ENCODE data around the gene ARHGDIA.
"Not testable (repeated sequence)": the region's sequence is repeated elsewhere in the genome, so short reads cannot be mapped to it uniquely, and the experiment has no call there.

Gene ARHGDIA

DNA sequence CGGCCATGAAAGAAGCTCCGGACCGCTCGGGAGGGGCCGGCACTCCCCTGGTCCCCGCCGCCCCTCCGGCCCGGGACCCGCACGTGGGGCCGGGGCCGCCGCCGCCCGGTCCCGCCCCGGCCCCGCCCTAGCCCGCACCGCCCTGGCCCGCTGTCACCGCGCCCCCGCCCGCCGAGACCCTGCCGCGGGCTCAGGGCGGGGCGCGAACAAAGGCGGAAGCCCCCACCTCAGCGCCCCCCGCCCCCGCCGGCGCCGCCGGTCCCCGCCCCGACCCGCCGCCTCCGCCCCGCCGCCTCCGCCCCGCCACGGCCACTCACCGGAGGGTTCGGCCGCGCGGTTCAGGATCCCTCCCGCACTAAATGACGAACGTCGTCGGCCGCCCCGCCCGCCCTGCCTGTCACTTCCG, at the start of gene ARHGDIA:
TSS of gene ARHGDIA (minus strand) at position 357 of the 406 bp plus-strand sequence. CDS start 1,407 bp downstream, outside the sequence.
- DNase-seq (ENCODE audit: low read depth), result no peak

DNA sequence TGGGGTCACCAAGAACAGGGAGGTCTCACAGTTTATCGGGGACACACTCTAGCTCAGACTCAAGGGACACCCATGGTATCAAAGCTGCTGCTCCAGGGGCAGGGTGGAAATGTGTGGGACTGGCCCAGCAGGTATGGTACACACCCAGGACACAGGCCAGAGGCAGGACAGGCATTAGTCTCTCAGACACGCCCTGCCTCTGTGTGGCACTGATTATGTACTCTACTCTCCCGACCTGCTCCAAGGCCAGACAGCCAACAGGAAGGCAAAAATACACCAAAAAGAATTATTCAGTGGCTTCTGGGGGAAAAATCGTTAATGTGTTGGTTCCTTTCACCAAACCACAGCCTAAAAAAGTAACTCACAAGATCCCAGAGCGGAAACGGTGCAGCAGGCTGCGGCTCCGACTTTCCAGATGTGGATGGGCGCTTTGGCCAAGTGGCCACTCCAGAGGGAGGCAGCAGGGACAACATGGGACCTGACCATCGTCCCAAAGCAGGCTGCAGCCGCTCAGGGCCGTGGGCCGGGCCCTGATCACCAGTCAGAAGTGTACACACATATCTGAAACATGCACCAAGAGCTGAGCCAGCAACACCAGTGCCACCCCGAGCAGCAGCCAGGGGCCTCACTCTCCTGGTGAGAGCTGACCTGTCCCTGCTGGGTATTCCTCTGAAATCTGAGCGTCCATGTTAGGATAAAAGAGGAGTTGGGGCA, 47.9 kb upstream of the ARHGDIA start:
- no peak for DNase-seq (ENCODE audit: low read depth)

GRCh38 chr17:81918333-81918669, 47.2 kb upstream of the ARHGDIA start:
- DNase-seq (ENCODE audit: low read depth), result not testable (repeated sequence)

GRCh38 chr17:81917565-81918332, 46.6 kb upstream of the ARHGDIA start, which contains the start of gene SIRT7:
Gene SIRT7 (minus strand): TSS chr17:81918176. CDS start chr17:81918131, 45 bp downstream.
- peak; percentile 73 for DNase-seq (ENCODE audit: low read depth)

DNA sequence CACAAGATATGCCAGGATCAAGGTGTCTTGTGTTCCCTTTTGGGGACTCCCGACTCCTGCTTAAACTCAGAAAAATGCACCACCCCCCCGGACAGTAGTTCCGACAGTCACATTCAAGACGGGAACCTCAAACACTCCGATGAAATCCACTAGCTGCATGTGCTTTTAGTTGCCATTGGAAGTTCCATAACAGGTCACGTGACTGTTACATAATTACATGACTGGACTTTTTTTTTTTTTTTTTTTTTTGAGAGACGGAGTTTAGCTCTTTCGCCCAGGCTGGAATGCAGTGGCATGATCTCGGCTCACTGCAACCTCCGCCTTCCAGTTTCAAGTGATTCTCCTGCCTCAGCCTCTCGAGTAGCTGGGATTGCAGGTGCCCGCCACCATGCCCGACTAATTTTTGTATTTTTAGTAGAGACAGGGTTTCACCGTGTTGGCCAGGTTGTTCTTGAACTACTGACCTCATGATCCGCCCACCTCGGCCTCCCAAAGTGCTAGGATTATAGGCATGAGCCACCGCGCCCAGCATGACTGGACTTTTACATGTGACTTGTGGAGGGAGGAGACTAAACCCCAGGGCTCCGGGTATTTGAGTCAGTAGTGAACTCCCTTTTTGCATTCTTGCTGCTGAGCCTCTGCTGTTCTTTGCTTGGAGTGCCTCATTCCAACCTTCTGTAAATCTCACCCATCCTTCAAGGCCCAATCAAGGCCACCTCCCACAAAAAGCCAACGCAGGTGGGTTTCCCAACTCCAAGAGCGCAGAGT, 45.3 kb upstream of the ARHGDIA start:
- DNase-seq (ENCODE audit: low read depth), result no peak

GRCh38 chr17:81915331-81915730, 44.2 kb upstream of the ARHGDIA start:
- DNase-seq (ENCODE audit: low read depth), result no peak

GRCh38 chr17:81914103-81914850, 43.1 kb upstream of the ARHGDIA start:
- DNase-seq (ENCODE audit: low read depth), result no peak

GRCh38 chr17:81913394-81914102, 42.4 kb upstream of the ARHGDIA start:
- no peak for DNase-seq (ENCODE audit: low read depth)

DNA sequence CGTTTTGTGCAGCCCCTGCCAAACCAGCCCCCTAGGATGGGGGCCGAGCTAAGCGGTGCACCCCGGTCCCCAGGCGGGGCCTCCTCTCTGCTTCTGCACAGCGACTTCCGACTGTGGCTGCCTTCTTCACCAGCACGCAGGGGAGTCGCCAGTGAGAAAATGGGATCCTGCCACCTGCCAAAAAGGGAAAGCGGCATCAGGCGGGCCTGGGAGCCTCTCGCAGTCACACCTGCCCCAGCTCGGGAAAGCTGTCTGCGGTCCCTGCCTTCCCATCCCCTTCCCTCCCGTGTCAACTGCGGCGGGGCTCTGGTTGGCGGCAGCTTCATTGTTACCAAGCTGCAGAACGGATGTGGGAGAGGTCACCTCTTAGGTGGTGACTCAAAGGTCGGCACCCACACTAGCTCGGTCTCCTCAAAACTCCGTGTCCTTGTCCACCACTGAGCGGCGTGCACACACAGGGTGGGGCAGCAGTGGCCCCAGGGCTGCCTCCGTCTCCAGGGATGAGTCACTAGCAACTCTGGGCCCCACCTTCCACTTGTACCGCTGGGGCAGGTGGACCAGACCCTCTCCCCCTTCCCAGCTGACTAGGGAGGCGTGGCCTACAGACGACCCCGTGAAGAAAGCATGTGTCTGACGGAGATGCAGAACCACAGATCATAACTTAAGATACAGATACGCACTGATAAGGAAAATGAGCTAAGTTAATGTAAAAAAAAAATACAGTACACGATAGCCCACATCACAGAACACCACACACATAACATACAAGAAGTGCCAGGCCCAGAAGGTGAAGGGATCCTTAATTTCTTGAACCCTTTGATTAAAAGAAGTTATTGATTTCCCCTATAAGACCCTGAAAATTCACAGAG, 41.5 kb upstream of the ARHGDIA start:
- DNase-seq (ENCODE audit: low read depth), result no peak

DNA sequence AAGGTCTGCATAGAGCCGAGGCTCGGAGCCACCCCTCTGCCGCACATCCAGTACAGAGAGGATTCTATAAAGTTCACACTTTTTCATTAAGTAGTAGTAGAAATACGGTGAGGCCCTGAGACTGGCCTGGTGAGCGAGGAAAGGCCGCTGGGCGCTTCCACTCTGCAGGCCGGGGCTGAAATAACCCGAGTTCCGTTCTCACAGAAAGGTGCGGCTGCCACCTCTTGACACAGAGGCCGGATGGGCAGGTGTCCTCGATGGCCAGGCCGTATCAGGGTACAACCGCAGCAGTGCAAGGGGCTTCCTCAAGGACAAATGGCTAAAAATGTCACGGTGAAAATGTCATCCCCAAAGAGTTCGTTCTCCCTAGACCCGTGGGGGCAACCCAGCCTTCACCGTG, 40.8 kb upstream of the ARHGDIA start:
- no peak for DNase-seq (ENCODE audit: low read depth)

GRCh38 chr17:81911277-81911961, 40.3 kb upstream of the ARHGDIA start, which contains the start of gene PCYT2:
Gene PCYT2 (minus strand): TSS chr17:81911399. CDS start chr17:81911355, 44 bp downstream.
- peak; percentile 94 for DNase-seq (ENCODE audit: low read depth)

GRCh38 chr17:81910840-81911276, 39.7 kb upstream of the ARHGDIA start:
- no peak for DNase-seq (ENCODE audit: low read depth)

GRCh38 chr17:81909966-81910839, 39.1 kb upstream of the ARHGDIA start:
- no peak for DNase-seq (ENCODE audit: low read depth)

GRCh38 chr17:81909231-81909630, 38.1 kb upstream of the ARHGDIA start:
- DNase-seq (ENCODE audit: low read depth), result no peak

- DNase-seq (ENCODE audit: low read depth), result no peak
These were observed 37.7 kb upstream of the ARHGDIA start for GRCh38 chr17:81908793-81909192.

DNA sequence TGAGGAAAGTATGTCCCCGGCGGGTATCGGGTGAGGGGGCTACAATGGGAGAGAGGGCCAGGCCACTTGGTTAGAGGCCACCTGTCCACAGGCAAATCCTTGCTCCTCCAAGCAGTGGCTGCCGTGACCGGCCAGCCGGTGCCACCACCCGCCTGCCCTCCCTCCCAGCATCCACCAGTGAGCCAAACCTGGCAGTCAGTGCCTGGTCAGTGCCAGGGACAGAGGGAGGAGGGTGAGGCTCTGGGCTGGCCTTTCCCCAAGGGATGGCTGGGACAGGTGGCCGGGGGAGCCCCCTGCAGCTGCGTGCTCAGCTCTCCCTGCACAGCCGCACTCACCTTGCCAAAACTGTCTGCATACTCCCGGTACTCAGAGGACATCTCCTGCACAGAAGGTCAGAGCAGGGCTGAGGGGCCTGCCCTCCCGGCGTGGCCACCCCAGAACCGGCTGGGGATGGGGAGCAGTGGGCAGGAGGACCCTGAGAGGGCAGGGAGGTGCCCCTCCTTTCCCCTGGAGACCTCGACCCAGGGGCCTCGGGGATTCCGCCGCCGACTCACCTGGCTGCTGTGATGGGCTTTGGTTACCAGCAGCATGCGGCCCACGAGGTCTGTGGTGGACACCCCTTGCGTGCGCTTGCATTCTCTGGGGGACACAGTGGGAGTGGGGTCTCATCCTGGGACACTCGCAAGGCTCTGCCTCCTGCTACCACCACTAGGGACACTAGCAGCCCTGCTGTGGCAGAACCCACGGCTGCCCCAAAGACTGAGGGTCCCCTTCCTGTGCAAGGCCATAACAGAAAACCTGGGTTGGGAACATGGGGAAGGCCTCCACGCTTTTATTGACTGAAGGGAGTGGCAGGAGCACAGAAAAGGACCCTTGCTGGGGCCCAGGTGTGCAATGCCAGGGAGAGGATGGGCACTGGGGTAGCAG, 36.3 kb upstream of the ARHGDIA start:
- DNase-seq (ENCODE audit: low read depth), result no peak

- no peak for DNase-seq (ENCODE audit: low read depth)
These were observed 35.5 kb upstream of the ARHGDIA start for GRCh38 chr17:81906476-81907218.

All from stimulated activated CD4-positive, alpha-beta T cell treated with anti-CD3 and anti-CD28 coated beads, Interleukin-2, amount 100 ng/mL, for 4 hours (primary cell).